GM18517 (cell line): Measurements from ENCODE around the gene HHAT.

Experiments used
- ATAC-seq: cut with Tn5 transposase; IDR thresholded peaks from one replicate; pipeline ENCODE4 v1.9.1; 2021; ENCODE audit warnings: mild to moderate bottlenecking, moderate library complexity; ENCODE audit not compliant: unreplicated experiment

The HHAT gene

GRCh38 chr1:210477328-210477924, 148.7 kb downstream of the HHAT start:
- ATAC-seq = no peak

- ATAC-seq = no peak
Measured at GRCh38 chr1:210478820-210479219, 150.1 kb downstream of the HHAT start.

- ATAC-seq = no peak
Measured at GRCh38 chr1:210482491-210482890, 153.8 kb downstream of the HHAT start.

GRCh38 chr1:210482945-210483617, 154.4 kb downstream of the HHAT start:
- no peak for ATAC-seq

GRCh38 chr1:210483821-210484220, 155.1 kb downstream of the HHAT start:
- ATAC-seq = no peak

GRCh38 chr1:210487021-210487420, 158.3 kb downstream of the HHAT start:
- no peak for ATAC-seq

- ATAC-seq = no peak
Measured at GRCh38 chr1:210489491-210489890, 160.8 kb downstream of the HHAT start.

GRCh38 chr1:210490781-210491180, 162.1 kb downstream of the HHAT start:
- ATAC-seq = no peak

GRCh38 chr1:210496063-210496462, 167.4 kb downstream of the HHAT start:
- no peak for ATAC-seq

GRCh38 chr1:210499956-210500355, 171.3 kb downstream of the HHAT start:
- ATAC-seq = no peak

- ATAC-seq = no peak
Measured at GRCh38 chr1:210500831-210501230, 172.1 kb downstream of the HHAT start.

GRCh38 chr1:210504286-210504685, 175.6 kb downstream of the HHAT start:
- ATAC-seq = no peak

- ATAC-seq = no peak
Measured at GRCh38 chr1:210505601-210506496, 177.1 kb downstream of the HHAT start.

- no peak for ATAC-seq
Measured at GRCh38 chr1:210506689-210507088, 178.0 kb downstream of the HHAT start.

GRCh38 chr1:210516092-210516656, 187.5 kb downstream of the HHAT start:
- ATAC-seq = no peak

GRCh38 chr1:210516697-210517459, 188.2 kb downstream of the HHAT start:
- no peak for ATAC-seq

- no peak for ATAC-seq
Measured at GRCh38 chr1:210523830-210524229, 195.1 kb downstream of the HHAT start.

GRCh38 chr1:210525716-210526454, 197.2 kb downstream of the HHAT start:
- no peak for ATAC-seq

GRCh38 chr1:210527091-210527490, 198.4 kb downstream of the HHAT start:
- no peak for ATAC-seq
